ENCODE results near the gene CASTOR1. TPM values are rescaled to one million over a fixed set of nuclear protein-coding genes. Genes with fewer than 3 reads are reported as not detected.

Gene CASTOR1
- total RNA-seq, 2 donors from 2014 or later = 7.5 to 22.6 TPM

- Histone ChIP-seq H3K4me3 (no peak overlapping the region), H3K36me3 (peaks cover 6% of the 10 kb centered on the region), H3K4me1 (ENCODE audit: control insufficient read depth in 1 of 2, low read depth in 2 of 2) (peaks cover 68 to 92% of the 10 kb centered on the region in 2 donors), H3K27me3 (replicated peaks; ENCODE audit: insufficient read depth) (no peaks in the 10 kb centered on the region), H3K9me3 (no peaks in the 10 kb centered on the region), H3K27ac (peak overlapping the region; percentile 13 to 15)
- ATAC-seq (ENCODE audit: insufficient number of reproducible peaks, low FRiP score, low read depth) = no peak
- no peak for DNase-seq (ENCODE audit: low spot score)
- no peak for TF ChIP-seq CTCF (IDR thresholded peaks at IDR 0.05)
These were observed 29.6 kb upstream of the CASTOR1 start for GRCh38 chr22:30318799-30319419.

- Histone ChIP-seq H3K4me1 (ENCODE audit: control insufficient read depth in 1 of 2, low read depth in 2 of 2) (peaks cover 62 to 88% of the 10 kb centered on the region in 2 donors), H3K9me3 (no peaks in the 10 kb centered on the region)
These were observed 28.5 kb upstream of the CASTOR1 start for GRCh38 chr22:30317778-30318177.

GRCh38 chr22:30315962-30316576, 26.8 kb upstream of the CASTOR1 start:
- Histone ChIP-seq H3K4me1 (ENCODE audit: control insufficient read depth in 1 of 2, low read depth in 2 of 2) (peaks cover 59 to 88% of the 10 kb centered on the region in 2 donors), H3K27me3 (replicated peaks; ENCODE audit: insufficient read depth) (no peaks in the 10 kb centered on the region), H3K9me3 (no peaks in the 10 kb centered on the region), H3K27ac (peak overlapping the region; percentile 14 to 27), H3K36me3 (peaks cover 6% of the 10 kb centered on the region), H3K4me3 (no peak overlapping the region)
- no peak for DNase-seq (ENCODE audit: low spot score)
- no peak for ATAC-seq (ENCODE audit: insufficient number of reproducible peaks, low FRiP score, low read depth)
- TF ChIP-seq CTCF (IDR thresholded peaks at IDR 0.05) = no peak

More at GRCh38 chr22:30317778-30318177, 28.5 kb upstream of the CASTOR1 start:
- ATAC-seq (ENCODE audit: insufficient number of reproducible peaks, low FRiP score, low read depth) (no peak), DNase-seq (ENCODE audit: low spot score) (no peak)
- TF ChIP-seq CTCF (IDR thresholded peaks at IDR 0.05) = no peak
- Histone ChIP-seq H3K27ac (no peak overlapping the region), H3K36me3 (peaks cover 6% of the 10 kb centered on the region), H3K27me3 (replicated peaks; ENCODE audit: insufficient read depth) (no peaks in the 10 kb centered on the region), H3K4me3 (no peak overlapping the region)

- DNase-seq (ENCODE audit: low spot score) = no peak
- H3K36me3 ChIP-seq = peaks cover 1% of the 10 kb centered on the region
- peaks cover 59 to 88% of the 10 kb centered on the region in 2 donors for H3K4me1 ChIP-seq (ENCODE audit: control insufficient read depth in 1 of 2, low read depth in 2 of 2)
- no peak for TF ChIP-seq CTCF (IDR thresholded peaks at IDR 0.05)
- H3K27me3 ChIP-seq (replicated peaks; ENCODE audit: insufficient read depth) = no peaks in the 10 kb centered on the region
- no peaks in the 10 kb centered on the region for H3K9me3 ChIP-seq
- H3K4me3 ChIP-seq = no peak overlapping the region
- no peak for ATAC-seq (ENCODE audit: insufficient number of reproducible peaks, low FRiP score, low read depth)
- no peak overlapping the region for H3K27ac ChIP-seq
These were observed 25.6 kb upstream of the CASTOR1 start for GRCh38 chr22:30314915-30315314.

GRCh38 chr22:30313527-30314363, 24.4 kb upstream of the CASTOR1 start:
- Histone ChIP-seq H3K27me3 (replicated peaks; ENCODE audit: insufficient read depth) (no peaks in the 10 kb centered on the region), H3K27ac (peak overlapping the region; percentile 19 to 37), H3K4me3 (no peak overlapping the region), H3K9me3 (no peaks in the 10 kb centered on the region), H3K36me3 (no peaks in the 10 kb centered on the region), H3K4me1 (ENCODE audit: control insufficient read depth in 1 of 2, low read depth in 2 of 2) (peaks cover 61 to 88% of the 10 kb centered on the region in 2 donors)
- TF ChIP-seq CTCF (IDR thresholded peaks at IDR 0.05) = no peak
- DNase-seq (ENCODE audit: low spot score) (no peak), ATAC-seq (ENCODE audit: insufficient number of reproducible peaks, low FRiP score, low read depth) (no peak)
